ENCODE results near the gene ERAL1.
"Not testable (repeated sequence)": the region's sequence is repeated elsewhere in the genome, so short reads cannot be mapped to it uniquely, and the experiment has no call there.

GRCh38 chr17:28836541-28836940, 18.3 kb upstream of the ERAL1 start:
- not testable (repeated sequence) for TF ChIP-seq CTBP1 (IDR thresholded peaks at IDR 0.05; ENCODE audit: borderline replicate concordance); BHLHE40 (IDR thresholded peaks at IDR 0.05; ENCODE audit: borderline replicate concordance); ARNT (IDR thresholded peaks at IDR 0.05); NFRKB (IDR thresholded peaks at IDR 0.05)
